Esophagus muscularis mucosa (tissue), 3 donors: Measurements from ENCODE around the gene PEAK3.

Source experiments
- EP300 ChIP-seq: sonication (generic); formaldehyde crosslinking; IDR thresholded peaks from one replicate; pipeline ENCODE4 v1.6.1; 2017; ENCODE audit warnings: antibody characterized with exemption
- TF ChIP-seq, protein P1 (sequence below), 3 experiments: fragments of 200-600 bp in 2 of 3; fragments of 450-650 bp in 1 of 3; sonication (generic) in 2 of 3; IDR thresholded peaks; one replicate each; pipeline ENCODE4 v1.5.1; 2017 to 2019; ENCODE audit warnings: antibody characterized with exemption in 3 of 3, mild to moderate bottlenecking in 2 of 3, moderate library complexity in 1 of 3

DNA sequence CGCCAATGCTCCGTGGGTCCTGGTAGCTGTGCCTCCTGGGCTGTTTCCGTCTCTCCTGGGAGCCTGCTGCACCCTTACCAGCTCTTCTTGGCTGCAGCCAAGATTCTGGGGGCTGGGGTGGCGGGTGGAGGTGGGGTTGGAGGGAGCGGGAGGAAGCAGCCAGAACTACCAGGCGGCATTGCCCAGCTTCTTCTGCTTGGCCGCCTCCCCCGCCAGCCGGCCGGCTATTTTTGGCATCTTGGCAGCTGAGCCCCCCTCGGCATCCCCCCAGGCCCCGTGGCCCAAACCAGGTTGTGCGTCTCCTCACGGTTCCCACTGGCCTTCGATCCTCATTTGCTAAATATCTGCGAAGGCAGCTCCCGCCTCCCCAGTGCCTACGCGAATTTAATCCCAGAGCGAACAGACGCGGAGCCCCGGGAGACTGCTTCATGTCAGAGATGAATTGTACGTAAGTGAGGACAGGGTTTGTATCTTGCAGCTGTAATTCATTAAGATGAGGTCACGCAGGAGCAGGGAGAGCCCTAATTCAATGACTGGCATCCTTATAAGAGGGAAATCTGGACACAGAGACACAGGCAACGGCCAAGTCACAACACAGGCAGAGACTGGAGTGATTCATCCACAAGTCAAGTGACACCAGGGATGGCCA is 12.8 kb upstream of the PEAK3 start:
- TF ChIP-seq, protein P1, sequence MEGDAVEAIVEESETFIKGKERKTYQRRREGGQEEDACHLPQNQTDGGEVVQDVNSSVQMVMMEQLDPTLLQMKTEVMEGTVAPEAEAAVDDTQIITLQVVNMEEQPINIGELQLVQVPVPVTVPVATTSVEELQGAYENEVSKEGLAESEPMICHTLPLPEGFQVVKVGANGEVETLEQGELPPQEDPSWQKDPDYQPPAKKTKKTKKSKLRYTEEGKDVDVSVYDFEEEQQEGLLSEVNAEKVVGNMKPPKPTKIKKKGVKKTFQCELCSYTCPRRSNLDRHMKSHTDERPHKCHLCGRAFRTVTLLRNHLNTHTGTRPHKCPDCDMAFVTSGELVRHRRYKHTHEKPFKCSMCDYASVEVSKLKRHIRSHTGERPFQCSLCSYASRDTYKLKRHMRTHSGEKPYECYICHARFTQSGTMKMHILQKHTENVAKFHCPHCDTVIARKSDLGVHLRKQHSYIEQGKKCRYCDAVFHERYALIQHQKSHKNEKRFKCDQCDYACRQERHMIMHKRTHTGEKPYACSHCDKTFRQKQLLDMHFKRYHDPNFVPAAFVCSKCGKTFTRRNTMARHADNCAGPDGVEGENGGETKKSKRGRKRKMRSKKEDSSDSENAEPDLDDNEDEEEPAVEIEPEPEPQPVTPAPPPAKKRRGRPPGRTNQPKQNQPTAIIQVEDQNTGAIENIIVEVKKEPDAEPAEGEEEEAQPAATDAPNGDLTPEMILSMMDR (IDR thresholded peaks at IDR 0.05) = no peak
- TF ChIP-seq EP300 = no peak
